Lower leg skin (tissue), 4 donors: ENCODE data around the gene PRMT2. TPM values are rescaled to one million over a fixed set of nuclear protein-coding genes. Genes with fewer than 3 reads are reported as not detected.

Source experiments
- DNase-seq, 2 donors: peaks; one replicate each; pipeline ENCODE4 v3.0.0-alpha.2; 2019; ENCODE audit warnings: low spot score in 2 of 2
- H3K4me3 ChIP-seq: fragments of 200-600 bp; sonication (generic); 2 replicates; pipeline ENCODE4 v1.5.1; 2017; ENCODE audit warnings: mild to moderate bottlenecking, low read depth; ENCODE audit not compliant: poor library complexity, severe bottlenecking
- CTCF ChIP-seq, 3 donors: fragments of 450-650 bp; IDR thresholded peaks; one replicate each; pipeline ENCODE4 v1.5.1; 2016; ENCODE audit warnings: antibody characterized with exemption in 3 of 3, mild to moderate bottlenecking in 3 of 3, moderate library complexity in 2 of 3
- POLR2A ChIP-seq, 2 donors: fragments of 450-650 bp; IDR thresholded peaks; one replicate each; pipeline ENCODE4 v1.6.1; 2016 to 2017; ENCODE audit warnings: antibody characterized with exemption in 2 of 2, mild to moderate bottlenecking in 1 of 2, moderate library complexity in 1 of 2
- WGBS, 2 donors: methylation state at CpG; one replicate each; pipeline ENCODE4 v1.1.5; 2018; 5-methylcytosine and 5-hydroxymethylcytosine counted together
- intact Hi-C: fragments of 100-400 bp; cut with DNase I; formaldehyde crosslinking; loops from one replicate; pipeline ENCODE4 v1.15.0; 2023; ENCODE audit warnings: low total_unique reads
- total RNA-seq, 4 donors: library from RNA; depleted of rRNA; stranded (reverse); fragments of >200 nt; gene quantifications; one replicate each; pipeline ENCODE4 v1.1.0, GENCODE V29; 2016

Gene PRMT2
- total RNA-seq, 4 donors from 2014 or later: 88.0 to 115 (median 95.2) TPM

- intact Hi-C loops: no loop called here
- DNase-seq: no peak
- no peak overlapping the region for H3K4me3 ChIP-seq
- TF ChIP-seq CTCF (IDR thresholded peaks at IDR 0.05) (no peak), POLR2A (IDR thresholded peaks at IDR 0.05) (no peak)
- WGBS, 2 donors: 89 to 90% methylated on average over 5 of the region's 5 CpGs
These were observed 16.6 kb upstream of the PRMT2 start for GRCh38 chr21:46618738-46619379.

- no peak for TF ChIP-seq CTCF (IDR thresholded peaks at IDR 0.05)
- TF ChIP-seq POLR2A (IDR thresholded peaks at IDR 0.05): no peak
- DNase-seq: no peak
- H3K4me3 ChIP-seq: no peak overlapping the region
- WGBS, 2 donors: 86 to 89% methylated on average over 2 of the region's 2 CpGs
- intact Hi-C loops: no loop called here
These were observed 15.6 kb upstream of the PRMT2 start for GRCh38 chr21:46619846-46620245.

GRCh38 chr21:46620846-46621245 is 14.6 kb upstream of the PRMT2 start:
- no peak for TF ChIP-seq POLR2A (IDR thresholded peaks at IDR 0.05)
- TF ChIP-seq CTCF (IDR thresholded peaks at IDR 0.05): no peak
- WGBS, 2 donors: 83 to 92% methylated on average over 7 of the region's 7 CpGs
- no peak overlapping the region for H3K4me3 ChIP-seq
- intact Hi-C loops: no loop called here
- no peak for DNase-seq

- WGBS, 2 donors: 73 to 80% methylated on average over 9 of the region's 9 CpGs
- intact Hi-C loops: no loop called here
- TF ChIP-seq CTCF (IDR thresholded peaks at IDR 0.05) (no peak), POLR2A (IDR thresholded peaks at IDR 0.05) (no peak)
- DNase-seq: no peak
- no peak overlapping the region for H3K4me3 ChIP-seq
These were observed 13.9 kb upstream of the PRMT2 start for GRCh38 chr21:46621457-46622182.

- intact Hi-C loops: no loop called here
- TF ChIP-seq POLR2A (IDR thresholded peaks at IDR 0.05): no peak
- TF ChIP-seq CTCF (IDR thresholded peaks at IDR 0.05): no peak
- H3K4me3 ChIP-seq: no peak overlapping the region
- WGBS, 2 donors: 65% methylated on average over 4 of the region's 4 CpGs
- no peak for DNase-seq
These were observed 13.2 kb upstream of the PRMT2 start for GRCh38 chr21:46622226-46622625.
